Esophagus muscularis mucosa (tissue), 4 donors: ENCODE data around the gene DOLK. TPM values are rescaled to one million over a fixed set of nuclear protein-coding genes. Genes with fewer than 3 reads are reported as not detected.

Source experiments
- DNase-seq: peaks from one replicate; pipeline ENCODE4 v3.0.0-alpha.2; 2017; ENCODE audit errors: extremely low spot score
- H3K27ac ChIP-seq, 4 donors: fragments of 200-600 bp; sonication (generic); replicated peaks in 1 of 4; 1 replicate in 3 of 4; 2 replicates in 1 of 4; pipeline ENCODE4 v1.5.1; 2016 to 2019; ENCODE audit warnings: mild to moderate bottlenecking in 1 of 4
- H3K27me3 ChIP-seq, 4 donors: fragments of 200-600 bp; sonication (generic); one replicate each; pipeline versions ENCODE4 v1.5.1 to v1.6.0; 2016 to 2019
- H3K36me3 ChIP-seq, 4 donors: fragments of 200-600 bp; sonication (generic); one replicate each; pipeline ENCODE4 v1.5.1; 2016 to 2019
- H3K4me1 ChIP-seq, 4 donors: fragments of 200-600 bp; sonication (generic); one replicate each; pipeline ENCODE4 v1.5.1; 2016 to 2019
- H3K4me3 ChIP-seq, 4 donors: fragments of 200-600 bp; sonication (generic); 1 replicate in 2 of 4; 2 replicates in 2 of 4; pipeline ENCODE4 v1.5.1; 2016 to 2019; ENCODE audit warnings: mild to moderate bottlenecking in 4 of 4, moderate library complexity in 1 of 4
- H3K9me3 ChIP-seq, 4 donors: fragments of 200-600 bp; sonication (generic); 1 replicate in 3 of 4; 2 replicates in 1 of 4; pipeline ENCODE4 v1.5.1; 2016 to 2019
- EP300 ChIP-seq: sonication (generic); formaldehyde crosslinking; IDR thresholded peaks from one replicate; pipeline ENCODE4 v1.6.1; 2017; ENCODE audit warnings: antibody characterized with exemption
- POLR2A ChIP-seq: fragments of 450-650 bp; IDR thresholded peaks from one replicate; pipeline ENCODE4 v1.6.1; 2017; ENCODE audit warnings: antibody characterized with exemption, moderate library complexity, mild to moderate bottlenecking, low read depth
- POLR2AphosphoS5 ChIP-seq, 2 donors: sonication (generic); formaldehyde crosslinking; IDR thresholded peaks; one replicate each; pipeline ENCODE4 v1.6.1; 2017; ENCODE audit warnings: antibody characterized with exemption in 2 of 2
- WGBS: methylation state at CpG from one replicate; pipeline ENCODE4 v1.1.5; 2018; 5-methylcytosine and 5-hydroxymethylcytosine counted together
- intact Hi-C: fragments of 100-400 bp; cut with DNase I; formaldehyde crosslinking; loops from one replicate; pipeline ENCODE4 v1.15.1; 2023
- total RNA-seq, 4 donors: library from RNA; depleted of rRNA; stranded (reverse); fragments of >200 nt; gene quantifications; one replicate each; pipeline versions ENCODE4 v1.1.0 to v1.2.1, GENCODE V29; 2016
- TF ChIP-seq, protein P1 (sequence below), 3 experiments: fragments of 200-600 bp in 2 of 3; fragments of 450-650 bp in 1 of 3; sonication (generic) in 2 of 3; IDR thresholded peaks; one replicate each; pipeline ENCODE4 v1.5.1; 2017 to 2019; ENCODE audit warnings: antibody characterized with exemption in 3 of 3, mild to moderate bottlenecking in 2 of 3, moderate library complexity in 1 of 3

The DOLK gene
- total RNA-seq, 4 donors from 2014 or later = 10.4 to 20.7 (median 14.1) TPM

DNA sequence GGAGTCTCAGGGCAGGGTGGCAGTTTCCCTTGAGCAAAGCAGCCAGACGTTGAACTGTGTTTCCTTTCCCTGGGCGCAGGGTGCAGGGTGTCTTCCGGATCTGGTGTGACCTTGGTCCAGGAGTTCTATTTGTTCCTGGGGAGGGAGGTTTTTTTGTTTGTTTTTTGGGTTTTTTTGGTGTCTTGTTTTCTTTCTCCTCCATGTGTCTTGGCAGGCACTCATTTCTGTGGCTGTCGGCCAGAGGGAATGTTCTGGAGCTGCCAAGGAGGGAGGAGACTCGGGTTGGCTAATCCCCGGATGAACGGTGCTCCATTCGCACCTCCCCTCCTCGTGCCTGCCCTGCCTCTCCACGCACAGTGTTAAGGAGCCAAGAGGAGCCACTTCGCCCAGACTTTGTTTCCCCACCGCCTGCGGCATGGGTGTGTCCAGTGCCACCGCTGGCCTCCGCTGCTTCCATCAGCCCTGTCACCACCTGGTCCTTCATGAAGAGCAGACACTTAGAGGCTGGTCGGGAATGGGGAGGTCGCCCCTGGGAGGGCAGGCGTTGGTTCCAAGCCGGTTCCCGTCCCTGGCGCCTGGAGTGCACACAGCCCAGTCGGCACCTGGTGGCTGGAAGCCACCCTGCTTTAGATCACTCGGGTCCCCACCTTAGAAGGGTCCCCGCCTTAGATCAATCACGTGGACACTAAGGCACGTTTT is 30.1 kb downstream of the DOLK start:
- TF ChIP-seq POLR2A (no peak), EP300 (no peak), POLR2AphosphoS5 (IDR thresholded peaks at IDR 0.05) (peak; percentile 53 to 85)
- TF ChIP-seq, protein P1, sequence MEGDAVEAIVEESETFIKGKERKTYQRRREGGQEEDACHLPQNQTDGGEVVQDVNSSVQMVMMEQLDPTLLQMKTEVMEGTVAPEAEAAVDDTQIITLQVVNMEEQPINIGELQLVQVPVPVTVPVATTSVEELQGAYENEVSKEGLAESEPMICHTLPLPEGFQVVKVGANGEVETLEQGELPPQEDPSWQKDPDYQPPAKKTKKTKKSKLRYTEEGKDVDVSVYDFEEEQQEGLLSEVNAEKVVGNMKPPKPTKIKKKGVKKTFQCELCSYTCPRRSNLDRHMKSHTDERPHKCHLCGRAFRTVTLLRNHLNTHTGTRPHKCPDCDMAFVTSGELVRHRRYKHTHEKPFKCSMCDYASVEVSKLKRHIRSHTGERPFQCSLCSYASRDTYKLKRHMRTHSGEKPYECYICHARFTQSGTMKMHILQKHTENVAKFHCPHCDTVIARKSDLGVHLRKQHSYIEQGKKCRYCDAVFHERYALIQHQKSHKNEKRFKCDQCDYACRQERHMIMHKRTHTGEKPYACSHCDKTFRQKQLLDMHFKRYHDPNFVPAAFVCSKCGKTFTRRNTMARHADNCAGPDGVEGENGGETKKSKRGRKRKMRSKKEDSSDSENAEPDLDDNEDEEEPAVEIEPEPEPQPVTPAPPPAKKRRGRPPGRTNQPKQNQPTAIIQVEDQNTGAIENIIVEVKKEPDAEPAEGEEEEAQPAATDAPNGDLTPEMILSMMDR (IDR thresholded peaks at IDR 0.05) = no peak
- Histone ChIP-seq H3K4me3 (peak overlapping the region in 1 of 4 donors; percentile 3), H3K9me3 (no peaks in the 10 kb centered on the region), H3K27me3 (no peaks in the 10 kb centered on the region), H3K4me1 (peaks cover 80 to 91% (median 91%) of the 10 kb centered on the region in 4 donors), H3K27ac (peak overlapping the region; percentile 76 to 83 (median 80)), H3K36me3 (peaks cover 0 to 49% (median 30%) of the 10 kb centered on the region in 4 donors)
- peak; percentile 96 for DNase-seq
- 52% methylated on average over 23 of the region's 26 CpGs for WGBS
- intact Hi-C loops = no loop called here

DNA sequence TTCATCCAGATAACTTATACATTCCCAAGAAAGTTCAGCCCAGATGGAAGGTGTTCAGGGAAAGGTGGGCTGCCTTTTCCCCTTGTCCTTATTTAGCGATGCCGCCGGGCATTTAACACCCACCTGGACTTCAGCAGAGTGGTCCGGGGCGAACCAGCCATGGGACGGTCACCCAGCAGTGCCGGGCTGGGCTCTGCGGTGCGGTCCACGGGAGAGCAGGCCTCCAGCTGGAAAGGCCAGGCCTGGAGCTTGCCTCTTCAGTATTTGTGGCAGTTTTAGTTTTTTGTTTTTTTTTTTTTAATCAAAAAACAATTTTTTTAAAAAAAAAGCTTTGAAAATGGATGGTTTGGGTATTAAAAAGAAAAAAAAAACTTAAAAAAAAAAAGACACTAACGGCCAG is 30.7 kb downstream of the DOLK start:
- peak overlapping the region in 1 of 4 donors; percentile 3 for H3K4me3 ChIP-seq
- peak overlapping the region; percentile 76 to 83 (median 80) for H3K27ac ChIP-seq
- intact Hi-C loops = no loop called here
- no peaks in the 10 kb centered on the region for H3K27me3 ChIP-seq
- 82% methylated on average over 11 of the region's 11 CpGs for WGBS
- no peak for TF ChIP-seq EP300
- TF ChIP-seq, protein P1 (IDR thresholded peaks at IDR 0.05) = no peak
- no peak for TF ChIP-seq POLR2AphosphoS5 (IDR thresholded peaks at IDR 0.05)
- TF ChIP-seq POLR2A = no peak
- H3K36me3 ChIP-seq = peaks cover 0 to 49% (median 30%) of the 10 kb centered on the region in 4 donors
- DNase-seq = no peak
- peaks cover 84 to 91% (median 91%) of the 10 kb centered on the region in 4 donors for H3K4me1 ChIP-seq
- no peaks in the 10 kb centered on the region for H3K9me3 ChIP-seq

DNA sequence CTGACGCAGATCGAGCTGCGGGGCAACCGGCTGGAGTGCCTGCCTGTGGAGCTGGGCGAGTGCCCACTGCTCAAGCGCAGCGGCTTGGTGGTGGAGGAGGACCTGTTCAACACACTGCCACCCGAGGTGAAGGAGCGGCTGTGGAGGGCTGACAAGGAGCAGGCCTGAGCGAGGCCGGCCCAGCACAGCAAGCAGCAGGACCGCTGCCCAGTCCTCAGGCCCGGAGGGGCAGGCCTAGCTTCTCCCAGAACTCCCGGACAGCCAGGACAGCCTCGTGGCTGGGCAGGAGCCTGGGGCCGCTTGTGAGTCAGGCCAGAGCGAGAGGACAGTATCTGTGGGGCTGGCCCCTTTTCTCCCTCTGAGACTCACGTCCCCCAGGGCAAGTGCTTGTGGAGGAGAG is 31.2 kb downstream of the DOLK start:
- intact Hi-C loops = no loop called here
- H3K9me3 ChIP-seq = no peaks in the 10 kb centered on the region
- no peak overlapping the region for H3K4me3 ChIP-seq
- DNase-seq = no peak
- peak overlapping the region; percentile 76 to 83 (median 80) for H3K27ac ChIP-seq
- 63% methylated on average over 9 of the region's 18 CpGs for WGBS
- H3K36me3 ChIP-seq = peaks cover 0 to 49% (median 30%) of the 10 kb centered on the region in 4 donors
- no peaks in the 10 kb centered on the region for H3K27me3 ChIP-seq
- peaks cover 84 to 91% (median 91%) of the 10 kb centered on the region in 4 donors for H3K4me1 ChIP-seq
- TF ChIP-seq POLR2A = no peak
- TF ChIP-seq EP300 = no peak
- TF ChIP-seq POLR2AphosphoS5 (IDR thresholded peaks at IDR 0.05) = peak in 1 of 2 donors; percentile 28
- TF ChIP-seq, protein P1 (IDR thresholded peaks at IDR 0.05) = no peak

DNA sequence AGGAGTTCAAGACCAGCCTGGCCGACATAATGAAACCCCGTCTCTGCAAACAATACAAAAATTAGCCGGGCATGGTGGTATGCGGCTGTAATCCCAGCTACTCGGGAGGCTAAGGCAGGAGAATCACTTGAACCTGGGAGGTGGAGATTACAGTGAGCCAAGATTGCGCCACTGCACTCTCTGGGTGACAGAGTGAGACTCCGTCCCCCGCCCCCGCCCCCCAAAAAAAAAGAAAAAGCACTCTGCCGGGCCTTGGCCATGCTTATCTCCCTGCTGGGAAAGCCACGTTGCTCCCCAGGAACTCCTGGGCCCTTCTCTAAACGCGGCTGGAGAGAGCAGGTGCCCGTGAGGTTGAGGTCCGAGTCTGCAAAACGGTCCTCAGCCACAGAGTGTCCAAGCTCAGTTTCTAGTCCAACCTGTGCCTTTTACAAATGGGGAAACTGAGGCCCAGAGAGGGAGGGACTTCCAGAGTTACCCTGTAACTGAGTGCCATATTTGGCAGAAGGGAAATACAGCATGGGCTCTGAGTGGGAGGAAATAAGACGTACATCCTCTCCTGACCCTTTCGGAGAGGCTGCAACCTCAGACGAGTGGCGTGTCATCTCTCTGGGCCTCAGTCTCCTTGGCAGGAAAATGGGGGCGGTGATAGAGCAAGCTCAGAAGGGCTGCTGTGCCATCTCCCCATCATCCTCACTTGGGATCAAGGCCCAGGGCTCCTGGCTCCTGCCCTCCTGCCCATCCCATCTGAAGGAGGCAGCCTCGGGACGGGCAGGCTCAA is 33.2 kb downstream of the DOLK start:
- intact Hi-C loops = no loop called here
- Histone ChIP-seq H3K4me1 (peaks cover 84 to 91% (median 91%) of the 10 kb centered on the region in 4 donors), H3K27ac (peak overlapping the region; percentile 63 to 73 (median 66)), H3K4me3 (no peak overlapping the region), H3K36me3 (peaks cover 4 to 66% (median 46%) of the 10 kb centered on the region in 4 donors), H3K27me3 (no peaks in the 10 kb centered on the region), H3K9me3 (no peaks in the 10 kb centered on the region)
- DNase-seq = no peak
- no peak for TF ChIP-seq POLR2A
- TF ChIP-seq POLR2AphosphoS5 (IDR thresholded peaks at IDR 0.05) = no peak
- no peak for TF ChIP-seq EP300
- TF ChIP-seq, protein P1 (IDR thresholded peaks at IDR 0.05) = no peak
- WGBS = 70% methylated on average over 16 of the region's 23 CpGs
